COLO668 (cell line): Measurements from ENCODE around the gene EPHA6.
"Not testable (repeated sequence)": the region's sequence is repeated elsewhere in the genome, so short reads cannot be mapped to it uniquely, and the experiment has no call there.

Experiments used
- DNase-seq: peaks from one replicate; lab custom pipeline; 2025; ENCODE audit not compliant: unreplicated experiment; lab: John Stamatoyannopoulos, UW

Gene EPHA6

GRCh38 chr3:96900566-96900965, 86.2 kb downstream of the EPHA6 start:
- no peak for DNase-seq

- DNase-seq = no peak
These were observed 101.1 kb downstream of the EPHA6 start for GRCh38 chr3:96915445-96915844.

- DNase-seq = no peak
These were observed 116.9 kb downstream of the EPHA6 start for GRCh38 chr3:96931119-96931862.

- DNase-seq = not testable (repeated sequence)
These were observed 127.7 kb downstream of the EPHA6 start for GRCh38 chr3:96942131-96942530.

- no peak for DNase-seq
These were observed 144.5 kb downstream of the EPHA6 start for GRCh38 chr3:96958856-96959255.

GRCh38 chr3:96959474-96959873, 145.1 kb downstream of the EPHA6 start:
- DNase-seq = no peak

GRCh38 chr3:96959901-96960641, 145.7 kb downstream of the EPHA6 start:
- no peak for DNase-seq

GRCh38 chr3:96960661-96961330, 146.4 kb downstream of the EPHA6 start:
- no peak for DNase-seq

- DNase-seq = no peak
These were observed 147.2 kb downstream of the EPHA6 start for GRCh38 chr3:96961576-96961975.

- DNase-seq = no peak
These were observed 152.0 kb downstream of the EPHA6 start for GRCh38 chr3:96966181-96966929.

- no peak for DNase-seq
These were observed 155.8 kb downstream of the EPHA6 start for GRCh38 chr3:96970211-96970610.

GRCh38 chr3:96977671-96978070, 163.3 kb downstream of the EPHA6 start:
- DNase-seq = no peak

- DNase-seq = not testable (repeated sequence)
These were observed 169.3 kb downstream of the EPHA6 start for GRCh38 chr3:96983716-96984115.

GRCh38 chr3:96986241-96986640, 171.8 kb downstream of the EPHA6 start:
- no peak for DNase-seq

GRCh38 chr3:96991231-96991630, 176.8 kb downstream of the EPHA6 start:
- no peak for DNase-seq

- no peak for DNase-seq
These were observed 177.5 kb downstream of the EPHA6 start for GRCh38 chr3:96991800-96992365.

- no peak for DNase-seq
These were observed 180.6 kb downstream of the EPHA6 start for GRCh38 chr3:96994988-96995387.

- DNase-seq = no peak
These were observed 181.6 kb downstream of the EPHA6 start for GRCh38 chr3:96996009-96996408.

GRCh38 chr3:97001611-97002010, 187.2 kb downstream of the EPHA6 start:
- no peak for DNase-seq

- DNase-seq = no peak
These were observed 195.1 kb downstream of the EPHA6 start for GRCh38 chr3:97009427-97010019.
